SK-N-MC (cell line): ENCODE measurements around the gene C10orf88.

Source experiments
- EZH2 ChIP-seq: fragments of 200-600 bp; sonication (generic); IDR thresholded peaks from one replicate; pipeline ENCODE4 v1.6.1; 2017; ENCODE audit warnings: antibody characterized with exemption
- FOXP2 ChIP-seq: optimal IDR thresholded peaks from 2 replicates; pipeline ENCODE3; 2011; ENCODE audit warnings: mild to moderate bottlenecking, moderate library complexity; ENCODE audit not compliant: insufficient read depth; ENCODE audit errors: extremely low read length, control extremely low read depth
- POLR2AphosphoS5 ChIP-seq: IDR thresholded peaks from 2 replicates; pipeline ENCODE4 v1.6.1; 2012; ENCODE audit warnings: mild to moderate bottlenecking, low read depth, low read length, borderline replicate concordance

DNA sequence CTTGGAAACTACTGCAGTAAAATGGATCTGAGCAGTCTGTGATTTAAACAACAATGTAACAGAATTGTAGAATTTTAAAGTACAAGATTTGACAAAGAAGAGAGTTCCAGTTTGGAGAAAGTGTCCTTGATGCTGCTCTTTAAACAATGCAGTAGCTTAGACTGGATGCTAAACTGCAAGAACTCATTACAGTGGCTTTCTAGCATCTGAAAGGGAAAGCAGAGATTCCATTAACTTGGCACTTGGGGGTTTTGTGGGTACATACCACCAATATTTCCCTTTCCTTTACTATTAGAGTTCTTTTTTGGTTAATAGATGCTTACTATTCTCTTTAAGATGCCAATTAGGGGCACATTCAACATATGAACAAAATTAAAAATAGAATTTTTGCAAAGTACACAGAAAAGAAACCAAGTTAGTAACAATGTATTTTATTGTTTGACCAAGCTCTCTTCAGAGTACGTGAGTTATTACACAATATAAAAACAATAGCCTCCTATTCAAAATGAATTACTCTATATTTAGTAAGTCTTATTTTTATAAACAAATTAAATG lies 38.1 kb upstream of the C10orf88 start:
- no peak for TF ChIP-seq EZH2
- TF ChIP-seq POLR2AphosphoS5 = no peak
- TF ChIP-seq FOXP2 = no peak
